Fibroblast of peridontal ligament (primary cell): Measurements from ENCODE around the gene GYG2.
"Not testable (repeated sequence)": the region's sequence is repeated elsewhere in the genome, so short reads cannot be mapped to it uniquely, and the experiment has no call there.

Experiments
- DNase-seq: peaks from one replicate; pipeline ENCODE4 v3.0.0-alpha.2; 2010; ENCODE audit errors: extremely low read depth

Gene GYG2

DNA sequence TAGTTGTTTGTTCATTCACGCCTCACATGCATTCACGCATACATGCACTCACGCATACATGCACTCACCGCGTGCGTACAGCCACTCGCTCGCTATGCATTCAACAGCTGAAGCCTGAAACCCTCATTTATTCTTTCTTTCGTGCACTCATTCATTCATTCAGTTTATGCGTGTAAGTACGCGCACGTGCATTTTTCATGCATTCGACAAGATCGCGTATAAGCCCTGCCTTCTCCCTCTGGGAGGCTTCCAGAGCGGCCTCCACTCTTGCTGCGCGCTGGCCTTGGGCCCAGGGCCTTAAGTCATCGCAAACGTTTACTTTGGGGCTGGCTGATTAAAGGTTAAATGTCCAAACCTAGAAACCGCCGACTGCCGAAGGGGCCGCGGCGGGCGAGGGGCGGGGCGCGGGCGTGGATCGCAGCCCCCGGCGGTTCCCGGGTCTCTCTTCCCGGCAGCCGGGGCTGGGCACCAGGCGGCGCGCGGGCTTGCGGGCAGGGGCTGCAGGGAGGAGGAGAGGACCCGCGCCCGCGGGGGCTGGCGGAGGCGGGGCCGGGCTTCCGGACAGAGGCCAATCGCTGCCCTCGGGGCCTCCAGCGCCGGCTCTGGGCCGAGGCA lies at the start of gene GYG2:
GYG2 (plus strand) TSS at position 587 of the 615 bp plus-strand sequence. CDS start 1,259 bp downstream, outside the sequence.
- peak; percentile 55 for DNase-seq

- not testable (repeated sequence) for DNase-seq
These were observed 48.1 kb upstream of the GYG2 start for GRCh38 chrX:2780472-2781225.

- no peak for DNase-seq
These were observed 47.5 kb upstream of the GYG2 start for GRCh38 chrX:2781226-2781571.

- DNase-seq: no peak
These were observed 47.0 kb upstream of the GYG2 start for GRCh38 chrX:2781698-2782097.

- no peak for DNase-seq
These were observed 46.6 kb upstream of the GYG2 start for GRCh38 chrX:2782171-2782570.

DNA sequence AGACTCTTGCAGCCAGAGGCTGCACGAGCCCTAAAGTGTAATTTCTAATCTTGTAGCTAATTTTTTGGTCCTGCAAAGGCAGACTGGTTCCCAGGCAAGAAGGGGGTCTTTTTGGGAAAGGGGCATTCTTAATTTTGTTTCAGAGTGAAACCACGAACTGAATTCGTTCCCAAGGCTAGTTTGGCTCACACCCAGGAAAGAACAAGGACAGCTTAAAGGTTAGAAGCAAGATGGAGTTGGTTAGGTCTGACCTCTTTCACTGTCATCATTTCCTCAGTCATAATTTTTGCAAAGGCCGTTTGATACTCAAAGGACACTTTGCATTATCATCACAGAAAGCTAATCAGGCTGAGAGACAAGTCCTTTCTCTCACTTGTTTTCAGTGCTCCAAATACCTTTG lies 46.0 kb upstream of the GYG2 start:
- no peak for DNase-seq

- DNase-seq: peak; percentile 30
These were observed 44.7 kb upstream of the GYG2 start for GRCh38 chrX:2784026-2784425.

GRCh38 chrX:2785538-2785937 lies 43.2 kb upstream of the GYG2 start:
- no peak for DNase-seq

DNA sequence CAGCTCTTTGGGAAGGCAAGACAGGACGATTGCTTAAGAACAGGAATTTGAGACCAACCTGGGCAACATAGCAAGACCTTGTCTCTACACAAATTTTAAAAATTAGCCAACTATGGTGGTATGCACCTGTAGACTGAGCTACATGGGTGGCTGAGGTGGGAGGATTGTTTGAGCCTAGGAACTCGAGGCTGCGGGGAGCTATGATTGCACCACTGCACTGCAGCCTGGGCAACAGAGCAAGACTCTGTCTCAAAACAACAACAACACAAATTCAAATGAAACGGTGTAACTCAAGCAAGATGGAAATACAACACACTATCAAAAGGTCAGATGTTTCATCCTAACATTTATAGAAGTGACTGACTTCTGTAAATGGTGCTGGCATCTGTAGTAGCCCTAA lies 39.8 kb upstream of the GYG2 start:
- no peak for DNase-seq

- DNase-seq: no peak
These were observed 39.2 kb upstream of the GYG2 start for GRCh38 chrX:2789569-2789968.

- no peak for DNase-seq
These were observed 35.0 kb upstream of the GYG2 start for GRCh38 chrX:2793752-2794151.

DNA sequence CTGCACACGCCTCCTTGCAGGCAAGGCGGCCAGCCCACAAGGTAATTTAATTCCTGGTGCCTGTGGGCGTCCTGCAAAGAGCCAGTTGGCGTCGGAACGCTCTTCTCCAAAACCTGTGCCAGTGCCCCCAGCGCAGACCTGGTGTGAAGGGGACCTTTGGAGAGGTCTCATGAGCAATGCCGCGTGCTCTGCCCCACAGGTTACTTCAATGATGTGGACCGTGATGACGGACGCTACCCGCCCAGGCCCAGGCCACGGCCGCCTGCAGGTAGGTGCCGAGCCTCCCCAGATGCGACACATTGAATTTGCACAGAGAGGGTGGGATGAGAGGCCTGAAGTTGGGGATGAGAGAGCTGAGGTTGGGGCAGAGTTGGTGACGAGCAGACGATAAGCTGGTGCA lies 34.4 kb upstream of the GYG2 start:
- no peak for DNase-seq

DNA sequence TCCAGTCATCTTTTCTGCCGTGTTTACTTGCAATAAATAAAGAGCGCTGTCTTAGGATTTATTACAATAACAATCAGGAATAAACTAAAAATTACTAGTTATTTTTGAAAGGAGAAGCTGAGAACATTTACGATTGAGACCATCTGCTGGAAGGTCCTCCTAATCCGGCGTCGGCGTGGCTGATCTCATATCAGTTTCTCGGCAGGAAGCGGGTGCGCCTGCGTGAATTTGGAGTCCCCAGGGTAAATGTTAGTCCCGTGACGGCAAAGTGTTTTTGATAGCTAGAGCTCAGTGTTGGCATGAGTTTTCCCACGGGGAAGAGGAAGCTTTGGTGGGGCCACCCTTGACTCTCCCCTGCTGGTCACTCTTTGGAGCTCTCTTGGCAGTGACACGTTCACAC lies 31.9 kb upstream of the GYG2 start:
- DNase-seq: not testable (repeated sequence)

DNA sequence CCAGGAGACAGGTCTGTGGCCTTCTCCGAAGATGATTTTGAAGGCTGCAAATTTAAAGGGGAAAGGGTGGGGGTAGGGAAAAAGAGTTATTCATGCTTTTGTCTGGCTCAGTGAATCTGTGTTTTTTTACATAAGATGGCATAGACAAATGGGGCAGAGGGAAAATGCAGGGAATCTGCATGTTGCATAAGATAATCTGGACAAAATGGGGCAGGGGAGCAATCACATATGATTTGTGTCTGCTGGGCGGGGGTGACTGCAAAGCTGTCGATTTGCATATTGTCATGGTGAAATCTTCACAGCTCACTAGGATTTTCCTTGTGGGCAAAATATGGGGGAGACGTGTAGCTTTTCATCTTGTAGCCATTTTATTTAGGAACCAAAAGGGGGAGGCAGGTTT lies 29.4 kb upstream of the GYG2 start:
- DNase-seq: no peak

- not testable (repeated sequence) for DNase-seq
These were observed 28.8 kb upstream of the GYG2 start for GRCh38 chrX:2799980-2800379.

DNA sequence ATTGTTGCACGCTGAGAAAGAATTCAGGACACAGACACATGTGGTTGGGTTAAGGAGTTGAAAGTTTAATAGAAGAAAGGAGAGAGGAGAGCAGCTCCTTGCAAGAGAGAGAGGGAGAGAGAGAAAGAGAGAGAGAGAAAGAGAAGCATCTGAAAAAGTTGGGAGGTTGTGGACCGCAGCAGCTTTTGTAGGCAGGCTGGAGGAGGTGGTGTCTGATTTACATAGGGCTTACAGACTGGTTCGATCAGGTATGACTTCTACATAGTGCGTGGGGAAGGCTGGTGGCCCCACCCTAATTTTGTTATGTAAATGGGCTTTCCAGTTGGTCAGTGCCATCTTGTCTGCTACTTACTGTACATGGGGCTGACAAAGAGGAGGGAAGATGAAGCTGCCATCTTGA lies 27.5 kb upstream of the GYG2 start:
- DNase-seq: no peak

DNA sequence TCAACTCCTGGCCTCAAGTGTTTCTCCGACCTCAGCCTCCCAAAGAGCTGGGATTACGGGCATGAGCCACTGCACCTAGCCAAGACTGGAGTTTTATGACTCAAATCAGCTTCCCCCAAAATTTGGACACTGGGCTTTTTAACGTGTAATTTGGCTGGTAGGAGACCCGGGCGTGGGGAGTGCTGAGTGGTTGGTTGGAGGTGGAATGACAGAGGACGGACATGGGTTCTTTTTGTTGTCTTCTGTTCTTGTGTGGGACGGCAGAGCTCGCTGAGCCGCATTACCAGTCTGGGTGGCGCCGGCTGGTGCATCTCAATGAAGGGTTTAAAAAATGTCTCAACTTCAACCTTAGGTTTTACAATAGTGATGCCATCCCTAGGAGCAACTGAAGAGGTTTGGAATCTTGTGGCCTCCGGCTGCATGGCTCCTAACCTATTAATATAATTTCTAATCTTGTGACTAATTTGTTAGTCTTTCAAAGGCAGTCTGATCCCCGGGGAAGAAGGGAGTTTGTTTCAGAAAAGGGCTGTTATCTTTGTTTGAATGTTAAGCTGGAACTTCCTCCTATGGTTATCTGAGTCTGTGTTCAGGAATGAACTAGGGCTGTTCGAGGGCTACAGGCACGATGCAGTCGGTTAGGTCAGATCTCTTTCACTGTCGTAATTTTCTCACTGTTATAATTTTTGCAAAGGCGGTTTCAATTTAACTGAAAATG lies 26.2 kb upstream of the GYG2 start:
- DNase-seq: not testable (repeated sequence)

DNA sequence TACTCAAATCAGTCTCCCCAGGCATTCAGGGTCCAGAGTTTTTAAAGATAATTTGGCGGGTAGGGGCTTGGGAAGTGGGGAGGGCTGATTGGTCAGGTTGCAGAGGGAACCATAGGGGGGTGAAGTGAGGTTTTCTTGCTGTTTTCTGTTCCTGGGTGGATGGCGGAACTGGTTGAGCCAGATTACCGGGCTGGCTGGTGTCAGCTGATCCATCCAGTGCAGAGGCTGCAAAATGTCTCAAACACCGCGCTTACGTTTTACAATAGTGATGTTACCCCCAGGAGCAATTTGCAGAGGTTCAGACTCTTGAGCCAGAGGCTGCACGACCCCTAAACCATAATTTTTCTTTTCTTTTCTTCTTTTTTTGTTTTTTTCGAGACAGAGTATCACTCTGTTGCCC lies 25.2 kb upstream of the GYG2 start:
- not testable (repeated sequence) for DNase-seq

- DNase-seq: not testable (repeated sequence)
These were observed 24.5 kb upstream of the GYG2 start for GRCh38 chrX:2804106-2804843.

GRCh38 chrX:2804858-2805257 lies 23.9 kb upstream of the GYG2 start:
- DNase-seq: peak; percentile 10

- DNase-seq: peak; percentile 36
These were observed 17.5 kb upstream of the GYG2 start for GRCh38 chrX:2811271-2811670.
